GM23338 (cell line): ENCODE measurements around the gene FIGNL1. TPM values are rescaled to one million over a fixed set of nuclear protein-coding genes. Genes with fewer than 3 reads are reported as not detected.
"Not testable (repeated sequence)": the region's sequence is repeated elsewhere in the genome, so short reads cannot be mapped to it uniquely, and the experiment has no call there.

Experiments
- ATAC-seq: fragments of 200-7000 bp; cut with Tn5 transposase; 3 replicates; pipeline ENCODE4 v1.9.1; 2020
- DNase-seq: peaks from one replicate; pipeline ENCODE4 v3.0.0-alpha.2; 2015; ENCODE audit warnings: low spot score
- H2AFZ ChIP-seq: fragments of 200-600 bp; sonication (generic); 2 replicates; pipeline ENCODE4 v1.8.0; 2016; ENCODE audit warnings: antibody characterized with exemption, mild to moderate bottlenecking, moderate library complexity
- H3F3A ChIP-seq: fragments of 200-600 bp; sonication (generic); replicated peaks from 2 replicates; pipeline ENCODE4 v1.8.0; 2017; ENCODE audit warnings: antibody characterized with exemption, mixed run types, low read depth
- H3K27ac ChIP-seq: fragments of 200-600 bp; sonication (generic); 2 replicates; pipeline ENCODE4 v1.6.1; 2016; ENCODE audit warnings: low read depth
- H3K27me3 ChIP-seq: fragments of 200-600 bp; sonication (generic); 2 replicates; pipeline ENCODE4 v1.8.0; 2016; ENCODE audit warnings: mild to moderate bottlenecking, mixed run types, moderate library complexity; ENCODE audit not compliant: insufficient read depth
- H3K36me3 ChIP-seq: fragments of 200-600 bp; sonication (generic); 2 replicates; pipeline ENCODE4 v1.8.0; 2016; ENCODE audit warnings: mild to moderate bottlenecking; ENCODE audit not compliant: insufficient read depth
- H3K4me1 ChIP-seq: fragments of 200-600 bp; sonication (generic); 2 replicates; pipeline ENCODE4 v1.8.0; 2016; ENCODE audit warnings: mild to moderate bottlenecking, moderate library complexity; ENCODE audit not compliant: insufficient read depth
- H3K4me2 ChIP-seq: fragments of 200-600 bp; sonication (generic); 2 replicates; pipeline ENCODE4 v1.7.1; 2017; ENCODE audit warnings: mixed run types
- H3K4me3 ChIP-seq: fragments of 200-600 bp; sonication (generic); 2 replicates; pipeline ENCODE4 v1.6.1; 2016; ENCODE audit warnings: mixed run types
- H3K79me2 ChIP-seq: fragments of 200-600 bp; sonication (generic); replicated peaks from 2 replicates; pipeline ENCODE4 v1.8.0; 2017; ENCODE audit warnings: mild to moderate bottlenecking; ENCODE audit not compliant: insufficient read depth
- H3K9me2 ChIP-seq: fragments of 200-600 bp; sonication (generic); 2 replicates; pipeline ENCODE4 v1.8.0; 2017; ENCODE audit not compliant: insufficient read depth
- H4K20me1 ChIP-seq: fragments of 200-600 bp; sonication (generic); replicated peaks from 2 replicates; pipeline ENCODE4 v1.8.0; 2017; ENCODE audit warnings: mild to moderate bottlenecking; ENCODE audit not compliant: insufficient read depth
- H3K27ac Mint-ChIP-seq: 2 replicates; pipeline ENCODE4 v1.8.0; 2020; ENCODE audit warnings: inconsistent platforms, mild to moderate bottlenecking, moderate library complexity, mixed read lengths
- H3K27me3 Mint-ChIP-seq: 3 replicates; pipeline ENCODE4 v1.8.0; 2022; ENCODE audit warnings: low read depth, mild to moderate bottlenecking, moderate library complexity, mixed read lengths, inconsistent platforms; ENCODE audit not compliant: insufficient read depth, poor library complexity
- H3K36me3 Mint-ChIP-seq: 3 replicates; pipeline ENCODE4 v1.8.0; 2021; ENCODE audit warnings: low read depth, mild to moderate bottlenecking, inconsistent platforms, moderate library complexity, mixed read lengths
- H3K4me1 Mint-ChIP-seq: 3 replicates; pipeline ENCODE4 v1.8.0; 2020; ENCODE audit warnings: mild to moderate bottlenecking, inconsistent platforms, mixed read lengths
- H3K4me3 Mint-ChIP-seq: 3 replicates; pipeline ENCODE4 v1.8.0; 2021; ENCODE audit warnings: moderate library complexity, mild to moderate bottlenecking, inconsistent platforms, mixed read lengths
- H3K9me3 Mint-ChIP-seq: 3 replicates; pipeline ENCODE4 v1.8.0; 2020; ENCODE audit warnings: moderate library complexity, mild to moderate bottlenecking, inconsistent platforms, mixed read lengths
- CREB1 ChIP-seq: fragments of 250-450 bp; sonication (Bioruptor Pico); IDR thresholded peaks from 2 replicates; pipeline ENCODE4 v1.5.0; 2020; ENCODE audit warnings: low read depth, mild to moderate bottlenecking, moderate library complexity
- CTCF ChIP-seq, 2 experiments: fragments of 200-600 bp in 1 of 2; sonication (generic) in 1 of 2; conservative IDR thresholded peaks; 2 replicates each; pipeline versions ENCODE4 v1.5.1 to v1.6.1; 2016 to 2017; ENCODE audit warnings: antibody characterized with exemption in 2 of 2, low read depth in 2 of 2, mild to moderate bottlenecking in 2 of 2, moderate library complexity in 1 of 2
- ETS1 ChIP-seq: IDR thresholded peaks from 2 replicates; pipeline ENCODE4 v1.6.1; 2016; ENCODE audit warnings: antibody characterized with exemption
- JUNB ChIP-seq: IDR thresholded peaks from one replicate; pipeline ENCODE4 v1.6.1; 2016; ENCODE audit warnings: antibody characterized with exemption; ENCODE audit not compliant: unreplicated experiment
- POLR2AphosphoS5 ChIP-seq: IDR thresholded peaks from 2 replicates; pipeline ENCODE4 v1.6.1; 2016; ENCODE audit warnings: antibody characterized with exemption, low read depth
- REST ChIP-seq: IDR thresholded peaks from one replicate; pipeline ENCODE4 v1.6.1; 2018; ENCODE audit warnings: antibody characterized with exemption; ENCODE audit not compliant: unreplicated experiment
- ZNF114 ChIP-seq: fragments of 250-450 bp; sonication (Bioruptor Pico); IDR thresholded peaks from 2 replicates; pipeline ENCODE4 v1.5.0; 2020; ENCODE audit warnings: mild to moderate bottlenecking, moderate library complexity
- ZNF331 ChIP-seq: fragments of 250-450 bp; sonication (Bioruptor Pico); IDR thresholded peaks from 2 replicates; pipeline ENCODE4 v1.5.0; 2020; ENCODE audit warnings: low read depth, mild to moderate bottlenecking, moderate library complexity
- polyA plus RNA-seq: library from polyadenylated mRNA; unstranded; fragments of >200 nt; fragmentation: Nextera tagmentation; extraction: Ambion mirVana; gene quantifications from 2 replicates; pipeline ENCODE4 v1.2.1, GENCODE V29; 2016
- total RNA-seq: library from RNA; depleted of rRNA; stranded (reverse); fragments of >200 nt; shearing (Covaris generic); gene quantifications from 2 replicates; pipeline ENCODE4 v1.2.3, GENCODE V29; 2014

FIGNL1 gene
- total and polyA plus RNA-seq, 2 experiments from 2014 or later = 6.6 to 24.9 TPM

GRCh38 chr7:50459183-50459582 is 9.0 kb upstream of the FIGNL1 start:
- not testable (repeated sequence) for H3K27me3 ChIP-seq, H4K20me1 ChIP-seq, H2AFZ ChIP-seq, H3K27ac ChIP-seq, H3K27me3 Mint-ChIP-seq, ATAC-seq, H3K79me2 ChIP-seq, H3K4me3 ChIP-seq, H3K4me3 Mint-ChIP-seq, H3K36me3 ChIP-seq, H3K4me1 ChIP-seq, H3K27ac Mint-ChIP-seq, H3K9me2 ChIP-seq, H3K4me2 ChIP-seq, H3K36me3 Mint-ChIP-seq, DNase-seq, H3K4me1 Mint-ChIP-seq, H3F3A ChIP-seq
- H3K9me3 Mint-ChIP-seq = peaks cover 27% of the 10 kb centered on the region

- not testable (repeated sequence) for ATAC-seq, H3K4me3 Mint-ChIP-seq, H3F3A ChIP-seq, H2AFZ ChIP-seq, H3K36me3 Mint-ChIP-seq, H4K20me1 ChIP-seq, H3K27ac Mint-ChIP-seq, H3K27me3 Mint-ChIP-seq, H3K79me2 ChIP-seq, H3K9me2 ChIP-seq, H3K4me3 ChIP-seq, H3K36me3 ChIP-seq, DNase-seq, H3K27ac ChIP-seq, H3K4me1 ChIP-seq, H3K27me3 ChIP-seq, H3K4me2 ChIP-seq, H3K4me1 Mint-ChIP-seq
- peaks cover 27% of the 10 kb centered on the region for H3K9me3 Mint-ChIP-seq
These were observed 8.5 kb upstream of the FIGNL1 start for GRCh38 chr7:50458651-50459050.

- DNase-seq = no peak
- Mint-ChIP-seq H3K36me3 (peaks cover 10% of the 10 kb centered on the region; the same call in 2 of the 3 replicates), H3K4me3 (no peak overlapping the region), H3K9me3 (peaks cover 24% of the 10 kb centered on the region), H3K27me3 (no peaks in the 10 kb centered on the region), H3K27ac (no peak overlapping the region), H3K4me1 (no peaks in the 10 kb centered on the region)
- no peaks in the 10 kb centered on the region for H3F3A ChIP-seq
- H3K4me3 ChIP-seq = no peak overlapping the region
- H3K79me2 ChIP-seq = no peaks in the 10 kb centered on the region
- ATAC-seq = no peak
- H4K20me1 ChIP-seq = no peaks in the 10 kb centered on the region
- peaks cover 8% of the 10 kb centered on the region; the same call in 1 of the 2 replicates for H3K27me3 ChIP-seq
- H3K4me1 ChIP-seq = no peaks in the 10 kb centered on the region
- H3K9me2 ChIP-seq = peaks cover 4% of the 10 kb centered on the region
- no peaks in the 10 kb centered on the region for H3K36me3 ChIP-seq
- no peak overlapping the region for H2AFZ ChIP-seq
- no peak overlapping the region for H3K4me2 ChIP-seq
- H3K27ac ChIP-seq = no peak overlapping the region
- no peak for TF ChIP-seq CREB1 (CRISPR knock-in tag)
- TF ChIP-seq ETS1 = no peak
- no peak for TF ChIP-seq POLR2AphosphoS5
- no peak for TF ChIP-seq ZNF331 (CRISPR knock-in tag)
- TF ChIP-seq REST = no peak
- no peak for TF ChIP-seq CTCF (conservative IDR thresholded peaks at IDR 0.05; ENCODE audit: low read depth in 2 of 2)
- no peak for TF ChIP-seq ZNF114 (CRISPR knock-in tag)
- TF ChIP-seq JUNB = no peak
These were observed 6.4 kb upstream of the FIGNL1 start for GRCh38 chr7:50456371-50457123.
